ENCODE measurements around the gene CACNA2D3.

Gene CACNA2D3

GRCh38 chr3:54888873-54889272 is 766.5 kb downstream of the CACNA2D3 start:
- no peak for TF ChIP-seq CTCF (conservative IDR thresholded peaks at IDR 0.05; ENCODE audit: low read length)
- no peak overlapping the region for H3K4me3 ChIP-seq (ENCODE audit: low read length)
- no peak for DNase-seq (ENCODE audit: low read depth)

DNA sequence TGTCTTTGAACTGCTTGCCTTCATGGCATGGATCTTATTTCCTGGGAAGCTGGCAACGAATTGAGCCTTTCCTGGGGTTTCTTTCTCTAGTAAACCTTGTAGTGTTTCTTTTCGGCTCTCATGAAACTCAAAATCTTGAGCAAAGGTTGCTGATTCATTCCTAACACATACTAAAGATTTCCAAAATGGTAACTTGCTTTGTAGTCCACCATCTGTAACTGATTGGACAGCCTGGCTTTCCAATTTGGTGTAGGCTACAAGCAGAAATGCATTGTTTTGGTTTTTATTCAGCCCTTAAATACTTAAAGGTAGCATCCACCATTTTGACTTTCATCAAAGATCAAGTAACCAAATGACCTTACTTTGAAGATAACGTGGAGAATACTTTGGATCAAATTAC is 767.4 kb downstream of the CACNA2D3 start:
- no peak for TF ChIP-seq CTCF (conservative IDR thresholded peaks at IDR 0.05; ENCODE audit: low read length)
- H3K4me3 ChIP-seq (ENCODE audit: low read length), result no peak overlapping the region
- no peak for DNase-seq (ENCODE audit: low read depth)

GRCh38 chr3:54891540-54891897 is 769.2 kb downstream of the CACNA2D3 start:
- DNase-seq (ENCODE audit: low read depth), result peak; percentile 96
- TF ChIP-seq CTCF (conservative IDR thresholded peaks at IDR 0.05; ENCODE audit: low read length), result peak; percentile 70
- H3K4me3 ChIP-seq (ENCODE audit: low read length), result no peak overlapping the region

- H3K4me3 ChIP-seq (ENCODE audit: low read length), result no peak overlapping the region
- no peak for TF ChIP-seq CTCF (conservative IDR thresholded peaks at IDR 0.05; ENCODE audit: low read length)
- no peak for DNase-seq (ENCODE audit: low read depth)
Measured at GRCh38 chr3:54892168-54892567, 769.8 kb downstream of the CACNA2D3 start.

DNA sequence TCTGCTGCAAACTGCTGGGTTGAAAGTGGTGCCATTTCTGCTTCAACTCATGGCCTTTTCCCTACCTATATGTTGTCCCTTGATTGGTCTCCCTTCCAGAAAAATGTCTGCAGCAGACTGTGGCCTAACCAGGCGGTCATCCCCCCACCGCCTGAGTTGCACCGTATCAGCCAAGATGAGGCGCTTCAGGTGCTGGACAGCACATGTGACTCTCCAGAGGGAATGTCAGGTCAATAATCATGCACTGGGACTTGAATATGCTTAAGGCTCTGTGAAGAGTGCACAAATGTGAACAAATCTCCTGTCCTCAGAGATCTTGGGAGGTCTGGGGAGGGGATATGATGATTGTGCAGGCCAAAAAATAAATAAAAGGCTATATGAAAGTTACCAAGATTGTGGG is 773.3 kb downstream of the CACNA2D3 start:
- TF ChIP-seq CTCF (conservative IDR thresholded peaks at IDR 0.05; ENCODE audit: low read length), result no peak
- no peak overlapping the region for H3K4me3 ChIP-seq (ENCODE audit: low read length)
- DNase-seq (ENCODE audit: low read depth), result no peak

DNA sequence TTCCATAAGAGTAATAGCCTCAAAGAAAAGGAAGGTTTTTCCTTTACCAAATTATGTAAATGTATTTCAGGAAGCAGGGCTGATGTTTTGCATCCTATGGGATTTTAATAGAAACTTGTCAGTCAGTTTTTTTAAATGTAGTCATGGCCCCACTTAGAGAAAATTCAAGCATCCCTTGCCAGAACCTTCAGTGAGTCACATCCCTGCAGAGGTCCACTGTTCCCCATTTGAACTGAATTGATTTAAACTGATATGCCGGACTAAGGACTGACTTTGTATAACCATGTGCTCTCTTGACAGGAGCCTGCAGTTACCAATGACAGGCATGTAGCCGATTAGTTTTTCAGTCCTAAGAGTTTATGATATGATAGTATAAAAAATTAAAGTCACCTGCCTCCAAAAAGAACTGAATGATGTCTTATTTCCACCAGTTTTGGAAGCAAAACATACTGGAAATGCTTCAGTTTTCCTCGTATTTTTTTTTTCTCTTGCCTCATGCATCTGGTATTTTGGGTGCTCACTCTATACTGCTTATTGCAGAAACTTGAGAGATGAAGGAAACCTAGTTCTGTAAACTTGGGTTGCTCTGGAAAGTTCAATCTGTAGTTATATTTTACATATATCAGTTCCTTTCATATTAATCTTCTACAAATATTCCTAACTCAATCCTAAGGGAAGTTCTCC is 774.8 kb downstream of the CACNA2D3 start:
- TF ChIP-seq CTCF (conservative IDR thresholded peaks at IDR 0.05; ENCODE audit: low read length), result no peak
- DNase-seq (ENCODE audit: low read depth), result peak; percentile 47
- H3K4me3 ChIP-seq (ENCODE audit: low read length), result no peak overlapping the region

- H3K4me3 ChIP-seq (ENCODE audit: low read length), result no peak overlapping the region
- no peak for TF ChIP-seq CTCF (conservative IDR thresholded peaks at IDR 0.05; ENCODE audit: low read length)
- DNase-seq (ENCODE audit: low read depth), result no peak
Measured at GRCh38 chr3:54899273-54899672, 776.9 kb downstream of the CACNA2D3 start.
